ENCODE data around the gene CBX3. TPM values are rescaled to one million over a fixed set of nuclear protein-coding genes. Genes with fewer than 3 reads are reported as not detected.
A peak's percentile ranks its signal among the peaks of the same experiment; 100 is the strongest.
"Not testable (repeated sequence)": the region's sequence is repeated elsewhere in the genome, so short reads cannot be mapped to it uniquely, and the experiment has no call there.

Gene CBX3
- total RNA-seq, result 100 to 1,000 TPM in 1 of 4 donors, 10 to 100 TPM in 3; 53.9 to 112 (median 68.6) TPM

- Histone ChIP-seq H3K4me3 (peak within 1 kb of the TSS; percentile 85 to 100 (median 95)), H3K36me3 (peaks cover 0 to 19% (median 0%) of the 10 kb centered on the region in 3 donors), H3K27me3 (no peaks in the 10 kb centered on the region), H3K4me1 (peaks cover 0 to 46% (median 18%) of the 10 kb centered on the region in 4 donors), H3K27ac (peak within 1 kb of the TSS; percentile 99 to 100 (median 100)), H3K9me3 (no peaks in the 10 kb centered on the region)
- peak; percentile 75 to 87 for TF ChIP-seq POLR2A (IDR thresholded peaks at IDR 0.05)
- TF ChIP-seq CTCF (IDR thresholded peaks at IDR 0.05), result no peak
- peak; percentile 92 to 97 (median 93) for DNase-seq
Measured at GRCh38 chr7:26201247-26202018, at the start of gene CBX3. TSS of gene CBX3 (plus strand) at chr7:26201745. CDS start at chr7:26202999, 1,254 bp downstream.

- peak; percentile 87 to 95 (median 90) for DNase-seq
- H3K27ac ChIP-seq, result peak within 1 kb of the TSS; percentile 56 to 86 (median 78)
- no peaks in the 10 kb centered on the region for H3K9me3 ChIP-seq
- H3K36me3 ChIP-seq, result no peaks in the 10 kb centered on the region
- no peaks in the 10 kb centered on the region for H3K27me3 ChIP-seq
- peak within 1 kb of the TSS; percentile 66 to 89 (median 78) for H3K4me3 ChIP-seq
- TF ChIP-seq POLR2A (IDR thresholded peaks at IDR 0.05), result peak; percentile 41 to 71
- peak in 4 of 6 experiments; percentile 21 to 42 (median 35) for TF ChIP-seq CTCF (IDR thresholded peaks at IDR 0.05)
- H3K4me1 ChIP-seq, result peaks cover 0 to 30% (median 9%) of the 10 kb centered on the region in 4 donors
Measured at GRCh38 chr7:26151953-26152781, 49.4 kb upstream of the CBX3 start, which contains the start of gene NFE2L3. TSS of gene NFE2L3 (plus strand) at chr7:26152198. CDS start at chr7:26152499, 301 bp downstream.

- H3K36me3 ChIP-seq, H3K9me3 ChIP-seq, H3K27me3 ChIP-seq: not testable (repeated sequence)
- peaks cover 0 to 37% (median 9%) of the 10 kb centered on the region in 4 donors for H3K4me1 ChIP-seq
- H3K27ac ChIP-seq, result peak overlapping the region; percentile 56 to 86 (median 78)
- peak; percentile 57 to 74 (median 63) for DNase-seq
- H3K4me3 ChIP-seq, result peak overlapping the region; percentile 66 to 89 (median 78)
Measured at GRCh38 chr7:26152782-26153240, 48.7 kb upstream of the CBX3 start.

- peak overlapping the region; percentile 56 to 86 (median 78) for H3K27ac ChIP-seq
- no peaks in the 10 kb centered on the region for H3K27me3 ChIP-seq
- H3K4me3 ChIP-seq, result peak overlapping the region; percentile 66 to 89 (median 78)
- H3K4me1 ChIP-seq, result peaks cover 0 to 40% (median 9%) of the 10 kb centered on the region in 4 donors
- no peaks in the 10 kb centered on the region for H3K9me3 ChIP-seq
- TF ChIP-seq CTCF (IDR thresholded peaks at IDR 0.05) (no peak), POLR2A (IDR thresholded peaks at IDR 0.05) (no peak)
- no peaks in the 10 kb centered on the region for H3K36me3 ChIP-seq
- peak; percentile 25 to 58 (median 56) for DNase-seq
Measured at GRCh38 chr7:26153241-26153822, 48.2 kb upstream of the CBX3 start.

- DNase-seq, result peak; percentile 38 to 82 (median 79)
- Histone ChIP-seq H3K9me3 (no peaks in the 10 kb centered on the region), H3K4me1 (peaks cover 0 to 47% (median 9%) of the 10 kb centered on the region in 4 donors), H3K27ac (peak overlapping the region; percentile 56 to 86 (median 78)), H3K4me3 (peak overlapping the region in 3 of 4 donors; percentile 74 to 89 (median 81)), H3K27me3 (no peaks in the 10 kb centered on the region), H3K36me3 (no peaks in the 10 kb centered on the region)
- TF ChIP-seq POLR2A (IDR thresholded peaks at IDR 0.05), result peak; percentile 15 to 50
- TF ChIP-seq CTCF (IDR thresholded peaks at IDR 0.05), result no peak
Measured at GRCh38 chr7:26153823-26154783, 47.4 kb upstream of the CBX3 start.

Data from Peyer's patch (tissue), 4 donors.